H1 (cell line): Measurements from ENCODE around the gene AMOTL2. TPM values are rescaled to one million over a fixed set of nuclear protein-coding genes. Genes with fewer than 3 reads are reported as not detected.

Source experiments
- CTCF ChIA-PET: fragments of 300-600 bp; sonication (Branson Sonifier 250); formaldehyde crosslinking; loops from one replicate; lab custom pipeline; 2021; ENCODE audit not compliant: partially characterized antibody; lab: Charles Lee
- POLR2A ChIA-PET: fragments of 300-600 bp; sonication (Branson Sonifier 250); formaldehyde crosslinking; loops from one replicate; lab custom pipeline; 2021; ENCODE audit warnings: inconsistent platforms; ENCODE audit not compliant: partially characterized antibody; lab: Charles Lee
- DNase-seq, 2 experiments: peaks; one replicate each; pipeline versions ENCODE4 v3.0.0 to v3.0.0-alpha.2; 2010 to 2022; ENCODE audit warnings: low spot score in 2 of 2, low read depth in 1 of 2, mixed read lengths in 1 of 2
- FAIRE-seq: peaks from 2 replicates; lab custom pipeline; 2011; peaks lifted over from hg19 to GRCh38; lab: Jason Lieb, UNC
- H2AFZ ChIP-seq: 2 replicates; pipeline ENCODE4 v1.8.1; 2012; ENCODE audit warnings: low read length, inconsistent platforms
- H2AK5ac ChIP-seq: 2 replicates; pipeline ENCODE4 v1.6.1; 2013; ENCODE audit warnings: low read depth, low read length
- H2BK120ac ChIP-seq: replicated peaks from 2 replicates; pipeline ENCODE3; 2013; ENCODE audit warnings: low read depth, low read length, inconsistent platforms
- H2BK12ac ChIP-seq: 2 replicates; pipeline ENCODE4 v1.6.1; 2013; ENCODE audit warnings: low read depth, low read length
- H2BK15ac ChIP-seq: 2 replicates; pipeline ENCODE4 v1.6.1; 2013; ENCODE audit warnings: low read length
- H2BK20ac ChIP-seq: 2 replicates; pipeline ENCODE4 v1.6.1; 2013; ENCODE audit warnings: low read length
- H2BK5ac ChIP-seq: 2 replicates; pipeline ENCODE4 v1.6.1; 2013; ENCODE audit warnings: low read depth, low read length
- H3K14ac ChIP-seq: 2 replicates; pipeline ENCODE4 v1.6.1; 2013; ENCODE audit warnings: inconsistent platforms; ENCODE audit not compliant: insufficient read length
- H3K18ac ChIP-seq: 2 replicates; pipeline ENCODE4 v1.6.1; 2013; ENCODE audit warnings: low read length; ENCODE audit errors: extremely low read depth
- H3K23ac ChIP-seq: 2 replicates; pipeline ENCODE4 v1.6.1; 2013; ENCODE audit warnings: inconsistent platforms; ENCODE audit not compliant: insufficient read length
- H3K23me2 ChIP-seq: 2 replicates; pipeline ENCODE4 v1.6.1; 2013; ENCODE audit warnings: low read depth, low read length
- H3K27ac ChIP-seq: 2 replicates; pipeline ENCODE4 v1.6.1; 2011; ENCODE audit warnings: low read depth, low read length, inconsistent platforms
- H3K27me3 ChIP-seq, 4 experiments: replicated peaks in 1 of 4; 1 replicate in 1 of 4; 2 replicates in 3 of 4; pipeline versions ENCODE4 v1.6.1 to v1.8.1; 2011 to 2013; ENCODE audit warnings: low read length in 3 of 4, mild to moderate bottlenecking in 3 of 4, inconsistent platforms in 2 of 4, mixed read lengths in 2 of 4, moderate library complexity in 1 of 4; ENCODE audit not compliant: control insufficient read depth in 3 of 4, insufficient read depth in 3 of 4; ENCODE audit errors: extremely low read depth in 1 of 4
- H3K36me3 ChIP-seq, 4 experiments: 2 replicates each; pipeline versions ENCODE4 v1.6.1 to v1.8.1; 2011 to 2013; ENCODE audit warnings: mild to moderate bottlenecking in 4 of 4, low read length in 3 of 4, moderate library complexity in 2 of 4, control low read depth in 1 of 4, inconsistent platforms in 1 of 4; ENCODE audit not compliant: insufficient read depth in 4 of 4, control insufficient read depth in 2 of 4
- H3K4ac ChIP-seq: replicated peaks from 2 replicates; pipeline ENCODE3; 2013; ENCODE audit warnings: low read length, low read depth, mixed read lengths, inconsistent platforms; ENCODE audit not compliant: insufficient read length
- H3K4me1 ChIP-seq, 4 experiments: replicated peaks in 1 of 4; 1 replicate in 1 of 4; 2 replicates in 3 of 4; pipeline versions ENCODE4 v1.6.1 to v1.8.1; 2011 to 2013; ENCODE audit warnings: low read length in 3 of 4, inconsistent platforms in 2 of 4, mixed read lengths in 1 of 4; ENCODE audit not compliant: insufficient read depth in 4 of 4, control insufficient read depth in 3 of 4
- H3K4me2 ChIP-seq, 2 experiments: 2 replicates each; pipeline versions ENCODE4 v1.6.1 to v1.8.1; 2011 to 2013; ENCODE audit warnings: low read depth in 2 of 2, low read length in 2 of 2, control low read depth in 1 of 2, inconsistent platforms in 1 of 2, mild to moderate bottlenecking in 1 of 2; ENCODE audit not compliant: insufficient read depth in 1 of 2
- H3K4me3 ChIP-seq, 4 experiments: fragments of 200-600, 300-600 bp in 1 of 4; sonication (generic), shearing (Covaris generic), sonication (Bioruptor Twin) in 1 of 4; 2 replicates each; pipeline versions ENCODE4 v1.5.1 to v1.8.1; 2011 to 2016; ENCODE audit warnings: low read length in 4 of 4, low read depth in 3 of 4, control low read depth in 2 of 4, inconsistent platforms in 2 of 4, mild to moderate bottlenecking in 2 of 4, mixed read lengths in 1 of 4, moderate library complexity in 1 of 4; ENCODE audit not compliant: insufficient read depth in 2 of 4; ENCODE audit errors: extremely low read depth in 1 of 4
- H3K56ac ChIP-seq: replicated peaks from 2 replicates; pipeline ENCODE3; 2013; ENCODE audit warnings: low read depth, mild to moderate bottlenecking, mixed read lengths, low read length, inconsistent platforms; ENCODE audit not compliant: insufficient read length
- H3K79me1 ChIP-seq: 2 replicates; pipeline ENCODE4 v1.6.1; 2013; ENCODE audit warnings: low read depth, low read length, control low read depth
- H3K79me2 ChIP-seq, 2 experiments: 2 replicates each; pipeline versions ENCODE4 v1.6.1 to v1.8.1; 2012 to 2013; ENCODE audit warnings: low read length in 2 of 2, mild to moderate bottlenecking in 2 of 2, inconsistent platforms in 1 of 2; ENCODE audit not compliant: insufficient read depth in 2 of 2, control insufficient read depth in 1 of 2
- H3K9ac ChIP-seq, 4 experiments: replicated peaks in 1 of 4; 1 replicate in 1 of 4; 2 replicates in 3 of 4; pipeline versions ENCODE4 v1.6.1 to v1.8.1; 2011 to 2013; ENCODE audit warnings: low read depth in 3 of 4, low read length in 3 of 4, control low read depth in 2 of 4, mild to moderate bottlenecking in 2 of 4, moderate library complexity in 2 of 4, inconsistent platforms in 1 of 4; ENCODE audit errors: extremely low read depth in 1 of 4
- H3K9me3 ChIP-seq, 2 experiments: 2 replicates each; pipeline versions ENCODE4 v1.6.1 to v1.8.1; 2012 to 2013; ENCODE audit warnings: mild to moderate bottlenecking in 2 of 2, moderate library complexity in 2 of 2, control low read depth in 1 of 2, inconsistent platforms in 1 of 2, low read depth in 1 of 2, low read length in 1 of 2, mixed read lengths in 1 of 2; ENCODE audit not compliant: insufficient read depth in 2 of 2
- H4K20me1 ChIP-seq, 2 experiments: replicated peaks in 1 of 2; 2 replicates each; pipeline versions ENCODE3 to v1.8.1; 2011 to 2013; ENCODE audit warnings: inconsistent platforms in 2 of 2, low read length in 2 of 2, mild to moderate bottlenecking in 1 of 2; ENCODE audit not compliant: insufficient read depth in 2 of 2, control insufficient read depth in 1 of 2
- H4K5ac ChIP-seq: 2 replicates; pipeline ENCODE4 v1.6.1; 2013; ENCODE audit warnings: low read length, low read depth, mixed read lengths, inconsistent platforms; ENCODE audit not compliant: insufficient read length
- H4K8ac ChIP-seq: 2 replicates; pipeline ENCODE4 v1.8.0; 2013; ENCODE audit warnings: mild to moderate bottlenecking, moderate library complexity, low read length, inconsistent platforms; ENCODE audit not compliant: insufficient read depth; ENCODE audit errors: extremely low read depth
- H4K91ac ChIP-seq: replicated peaks from 2 replicates; pipeline ENCODE3; 2013; ENCODE audit warnings: low read length, mixed read lengths, inconsistent platforms; ENCODE audit not compliant: insufficient read length
- ASH2L ChIP-seq: fragments of 200-600, 300-600 bp; sonication (generic); IDR thresholded peaks from one replicate; pipeline ENCODE4 v1.7.1; 2017; ENCODE audit warnings: low read length
- BCL11A ChIP-seq, 2 experiments: IDR thresholded peaks; one replicate each; pipeline ENCODE4 v1.6.1; 2011; ENCODE audit warnings: low read depth in 2 of 2, low read length in 2 of 2, mild to moderate bottlenecking in 2 of 2
- CTBP2 ChIP-seq: IDR thresholded peaks from 2 replicates; pipeline ENCODE4 v1.7.0; 2011; ENCODE audit warnings: borderline replicate concordance, mild to moderate bottlenecking, moderate library complexity, mixed read lengths, low read length; ENCODE audit not compliant: insufficient read depth, insufficient read length
- FOSL1 ChIP-seq: IDR thresholded peaks from 2 replicates; pipeline ENCODE4 v1.6.1; 2011; ENCODE audit warnings: mild to moderate bottlenecking, low read depth, low read length, moderate library complexity; ENCODE audit not compliant: insufficient read depth
- HDAC2 ChIP-seq, 2 experiments: fragments of 300-600 bp in 1 of 2; sonication (generic) in 1 of 2; IDR thresholded peaks; 2 replicates each; pipeline ENCODE4 v1.6.1; 2011 to 2012; ENCODE audit warnings: low read depth in 2 of 2, low read length in 2 of 2, mild to moderate bottlenecking in 2 of 2, moderate library complexity in 2 of 2, borderline replicate concordance in 1 of 2, inconsistent platforms in 1 of 2
- JUN ChIP-seq: IDR thresholded peaks from 2 replicates; pipeline ENCODE4 v1.6.1; 2011; ENCODE audit warnings: low read depth, mild to moderate bottlenecking, improper control_type of control experiment, low read length
- NANOG ChIP-seq: IDR thresholded peaks from 2 replicates; pipeline ENCODE4 v1.6.1; 2011; ENCODE audit warnings: low read length, low read depth, mild to moderate bottlenecking, inconsistent platforms; ENCODE audit not compliant: insufficient read depth, poor library complexity, severe bottlenecking
- POLR2A ChIP-seq, 2 experiments: IDR thresholded peaks; 1 replicate in 1 of 2; 2 replicates in 1 of 2; pipeline ENCODE4 v1.6.1; 2011; ENCODE audit warnings: low read depth in 2 of 2, low read length in 2 of 2, mild to moderate bottlenecking in 2 of 2; ENCODE audit errors: control extremely low read depth in 1 of 2
- SAP30 ChIP-seq: fragments of 300-600 bp; sonication (generic); IDR thresholded peaks from 2 replicates; pipeline ENCODE4 v1.7.1; 2012; ENCODE audit warnings: low read length, moderate library complexity, mild to moderate bottlenecking, inconsistent platforms; ENCODE audit not compliant: insufficient read depth, insufficient replicate concordance
- SP4 ChIP-seq: IDR thresholded peaks from 2 replicates; pipeline ENCODE4 v1.6.1; 2012; ENCODE audit warnings: low read length, inconsistent platforms
- SRF ChIP-seq: IDR thresholded peaks from 2 replicates; pipeline ENCODE4 v1.6.1; 2011; ENCODE audit warnings: mild to moderate bottlenecking, low read depth, low read length, moderate library complexity
- WGBS, 2 experiments: shearing (Covaris generic) in 1 of 2; methylation state at CpG; one replicate each; pipeline versions ENCODE4 v1.1.6 to v1.1.7; 2013 to 2015; ENCODE audit warnings: low lambda C conversion rate in 2 of 2, mixed read lengths in 2 of 2, inconsistent platforms in 1 of 2, low coverage in 1 of 2, missing lambda C conversion rate in 1 of 2; ENCODE audit not compliant: insufficient replicate concordance in 2 of 2, insufficient coverage in 1 of 2, insufficient read length in 1 of 2; ENCODE audit errors: extremely low coverage in 1 of 2, missing lambda C conversion rate in 1 of 2; 5-methylcytosine and 5-hydroxymethylcytosine counted together
- polyA plus RNA-seq, 7 experiments: library from polyadenylated mRNA; depleted of rRNA in 3 of 7; stranded (reverse) in 5 of 7; unstranded in 2 of 7; fragments of >200 nt in 5 of 7; fragments of 200-250 nt in 2 of 7; gene quantifications; 1 replicate in 5 of 7; 2 replicates in 1 of 7; 4 replicates in 1 of 7; pipeline versions ENCODE4 v1.2.1 to v1.2.3, GENCODE V29; 2011 to 2013; ENCODE audit warnings: missing spikeins in 2 of 7, mixed read lengths in 2 of 7
- total RNA-seq: library from RNA; stranded (reverse); fragmentation: NEBNext Ultra II Directional; extraction: Animal tissue kit (Norgen Biotek cat#: 25700); gene quantifications from 2 replicates; pipeline ENCODE4 v1.2.1, GENCODE V29; 2021

Gene AMOTL2
- total and polyA plus RNA-seq, 2 of the 8 experiments (the other 6 are each of a cell fraction or from before 2014, with no cell fraction given), result 19.0 to 63.7 TPM

GRCh38 chr3:134359121-134360010 lies 14.9 kb downstream of the AMOTL2 start:
- no peak overlapping the region for H3K18ac ChIP-seq
- no peak overlapping the region for H4K5ac ChIP-seq
- H3K4me2 ChIP-seq, result no peak overlapping the region
- no peak overlapping the region for H3K9ac ChIP-seq
- 89% methylated on average over 13 of the region's 13 CpGs; no CpG with 5 or more reads in 1 of the 2 experiments for WGBS, 2 experiments
- no peak overlapping the region for H3K56ac ChIP-seq
- no peak overlapping the region for H2BK15ac ChIP-seq
- H3K4ac ChIP-seq, result no peak overlapping the region
- 0 out of 2 replicates have a peak overlapping the region, but pooled peaks have one; percentile 68 for H2AK5ac ChIP-seq
- H3K79me2 ChIP-seq, result no peaks in the 10 kb centered on the region
- H3K23ac ChIP-seq, result no peak overlapping the region
- no peak overlapping the region; the same call in 1 of the 2 replicates for H2BK5ac ChIP-seq
- no peak overlapping the region for H2BK120ac ChIP-seq
- H3K14ac ChIP-seq, result no peak overlapping the region
- ChIA-PET CTCF (interaction anchor here (0.7 to 13.1 kb wide), 15 partner anchors 14 to 122 kb away, joined by 3 to 144 read pairs (median 7); partner anchors contain the start of gene AMOTL2), POLR2A (interaction anchor here (0.8 to 45.2 kb wide), 4 partner anchors 6 to 127 kb away, joined by 4 to 1731 read pairs (median 1268); partner anchors contain the start of genes AMOTL2, ANAPC13 and CEP63)
- no peaks in the 10 kb centered on the region for H3K9me3 ChIP-seq
- peaks cover 48 to 94% (median 69%) of the 10 kb centered on the region in 4 experiments for H3K36me3 ChIP-seq
- H3K79me1 ChIP-seq, result peaks cover 7% of the 10 kb centered on the region; the same call in 1 of the 2 replicates
- DNase-seq (no peak), FAIRE-seq (no peak)
- H3K4me3 ChIP-seq, result no peak overlapping the region
- peaks cover 10 to 23% (median 16%) of the 10 kb centered on the region in 4 experiments for H3K4me1 ChIP-seq
- H3K27ac ChIP-seq, result 0 out of 2 replicates have a peak overlapping the region, but pooled peaks have one; percentile 15
- no peak overlapping the region for H2AFZ ChIP-seq
- H2BK20ac ChIP-seq, result no peak overlapping the region
- H3K23me2 ChIP-seq, result no peaks in the 10 kb centered on the region; the same call in 1 of the 2 replicates
- no peak overlapping the region for H4K8ac ChIP-seq
- no peak overlapping the region for H4K91ac ChIP-seq
- H4K20me1 ChIP-seq, result peaks cover 1 to 14% of the 10 kb centered on the region in 2 experiments
- H3K27me3 ChIP-seq, result no peaks in the 10 kb centered on the region; a peak in 1 of 7 replicates
- no peak overlapping the region for H2BK12ac ChIP-seq
- TF ChIP-seq POLR2A (IDR thresholded peaks at IDR 0.05; ENCODE audit: control extremely low read depth in 1 of 2, low read depth in 2 of 2, low read length in 2 of 2), result no peak; a peak in 1 of 3 replicates
- no peak for TF ChIP-seq SP4
- no peak for TF ChIP-seq NANOG
- no peak for TF ChIP-seq FOSL1
- TF ChIP-seq ASH2L, result no peak
- no peak for TF ChIP-seq SAP30
- TF ChIP-seq HDAC2 (IDR thresholded peaks at IDR 0.05; ENCODE audit: borderline replicate concordance in 1 of 2, low read depth in 2 of 2, low read length in 2 of 2), result no peak
- no peak for TF ChIP-seq BCL11A (IDR thresholded peaks at IDR 0.05; ENCODE audit: low read depth in 2 of 2, low read length in 2 of 2)
- no peak for TF ChIP-seq CTBP2
- no peak for TF ChIP-seq JUN
- TF ChIP-seq SRF, result no peak
